ENCODE data around the gene RBFOX2. TPM values are rescaled to one million over a fixed set of nuclear protein-coding genes. Genes with fewer than 3 reads are reported as not detected.
A peak's percentile ranks its signal among the peaks of the same experiment; 100 is the strongest.
"Not testable (repeated sequence)": the region's sequence is repeated elsewhere in the genome, so short reads cannot be mapped to it uniquely, and the experiment has no call there.

RBFOX2 gene
- total RNA-seq, 1 donor from 2014 or later: 454 TPM

DNA sequence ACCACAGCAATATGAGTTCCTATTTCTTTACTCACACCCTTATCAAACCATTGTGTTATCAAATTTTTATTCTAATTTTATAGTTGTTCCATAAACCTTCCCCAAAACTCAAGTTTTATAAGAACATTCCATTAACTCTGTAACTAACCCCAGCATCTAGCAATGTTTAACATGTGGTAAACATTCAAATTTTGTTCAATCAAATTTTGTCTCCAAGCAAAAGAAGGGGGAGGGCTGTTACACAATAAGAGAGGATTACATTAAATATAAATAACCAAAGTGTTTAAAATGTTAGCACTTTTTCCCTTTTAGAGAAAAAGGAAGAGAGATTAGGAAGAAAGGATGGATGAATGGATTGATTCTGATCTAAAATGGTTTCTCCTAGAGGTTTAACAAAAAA is 20.5 kb downstream of the RBFOX2 start:
- no peak for DNase-seq

DNA sequence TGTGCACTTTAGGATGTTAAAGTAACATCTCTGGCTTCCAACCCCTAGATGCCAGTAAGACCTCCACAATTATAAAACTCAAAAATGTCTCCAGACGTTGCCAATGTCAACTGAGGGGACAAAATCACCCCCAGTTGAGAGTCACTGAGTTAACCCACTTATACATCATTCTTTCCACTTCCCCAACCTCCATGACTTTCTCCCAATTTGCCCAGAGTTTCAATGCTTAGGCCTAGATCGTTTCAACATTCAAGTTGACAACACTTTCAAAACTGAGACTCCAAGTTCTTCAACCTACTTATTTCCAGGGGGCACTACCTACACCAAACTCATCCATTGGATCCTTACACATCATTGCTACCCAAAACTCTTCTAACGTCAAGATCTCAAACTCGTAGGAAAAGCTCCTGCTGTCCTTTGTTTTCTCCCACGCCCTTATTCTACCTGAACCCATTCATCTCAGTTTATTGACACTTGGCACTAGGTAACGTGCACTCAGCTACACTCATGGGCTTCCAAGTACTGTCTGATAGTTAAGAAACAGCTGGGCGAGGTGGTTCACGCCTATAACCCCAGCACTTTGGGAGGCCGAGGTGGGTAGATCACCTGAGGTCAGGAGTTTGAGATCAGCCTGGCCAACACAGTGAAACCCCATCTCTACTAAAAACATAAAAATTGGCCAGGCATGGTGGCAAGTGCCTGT is 24.5 kb downstream of the RBFOX2 start:
- no peak for DNase-seq

DNA sequence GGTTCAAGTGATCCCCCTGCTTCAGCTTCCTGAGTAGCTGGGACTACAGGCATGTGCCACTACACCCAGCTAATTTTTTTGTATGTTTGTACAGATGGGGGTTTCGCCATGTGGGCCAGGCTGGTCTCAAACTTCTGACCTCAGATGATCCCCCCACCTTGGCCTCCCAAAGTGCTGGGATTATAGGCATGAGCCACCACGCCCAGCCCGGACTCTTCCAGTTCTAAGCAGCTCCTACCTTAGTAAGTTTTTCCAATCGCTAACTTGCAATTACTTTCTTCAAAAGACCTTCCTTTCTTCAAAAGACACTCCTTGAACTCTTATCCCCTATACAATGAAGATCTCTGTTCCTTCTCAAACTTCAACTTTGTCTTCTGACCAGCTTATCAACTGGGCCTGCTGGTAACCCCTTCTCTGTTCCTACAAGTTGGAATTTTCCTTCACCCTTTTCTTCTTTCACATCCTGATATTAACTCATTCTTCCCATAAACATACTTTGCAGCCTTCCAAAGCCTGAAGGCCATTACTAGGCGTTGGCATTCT is 25.8 kb downstream of the RBFOX2 start:
- no peak for DNase-seq

DNA sequence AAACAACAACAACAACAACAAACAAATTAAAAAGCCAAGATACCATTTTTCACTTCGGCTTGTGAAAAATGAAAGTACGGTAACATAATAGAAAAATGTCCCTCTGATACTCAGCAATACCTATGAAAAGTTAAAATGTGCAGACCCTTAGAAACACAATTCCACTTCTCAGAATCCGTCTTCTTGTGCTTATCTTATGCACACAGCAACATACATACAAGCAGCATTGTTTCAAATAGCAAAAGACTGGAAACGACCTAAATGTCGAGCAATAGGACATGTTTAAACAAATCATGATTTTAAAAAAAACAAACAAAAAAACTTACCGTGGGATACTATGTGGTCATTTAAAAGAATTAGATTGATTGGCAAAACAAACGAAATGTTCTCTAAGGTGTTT is 26.5 kb downstream of the RBFOX2 start:
- DNase-seq: no peak

DNA sequence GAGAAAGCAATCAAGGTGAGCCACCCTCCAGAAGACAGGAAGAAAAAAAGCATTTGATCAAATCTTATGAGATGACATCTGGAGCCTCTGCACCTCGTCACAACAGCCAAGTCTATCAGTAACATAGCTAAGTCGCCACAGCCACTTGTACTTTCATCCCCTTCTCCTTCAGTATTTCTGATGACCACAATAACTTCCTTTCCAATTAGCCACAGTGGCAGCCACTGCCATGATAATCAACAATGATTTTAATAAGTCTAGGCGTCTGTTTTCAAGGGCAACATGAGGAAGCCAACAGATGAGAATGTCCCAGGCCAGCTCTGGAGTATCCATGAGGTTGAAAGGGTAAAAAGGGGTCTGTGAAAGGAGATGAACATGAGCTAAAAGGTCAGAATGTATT is 29.9 kb downstream of the RBFOX2 start:
- no peak for DNase-seq

DNA sequence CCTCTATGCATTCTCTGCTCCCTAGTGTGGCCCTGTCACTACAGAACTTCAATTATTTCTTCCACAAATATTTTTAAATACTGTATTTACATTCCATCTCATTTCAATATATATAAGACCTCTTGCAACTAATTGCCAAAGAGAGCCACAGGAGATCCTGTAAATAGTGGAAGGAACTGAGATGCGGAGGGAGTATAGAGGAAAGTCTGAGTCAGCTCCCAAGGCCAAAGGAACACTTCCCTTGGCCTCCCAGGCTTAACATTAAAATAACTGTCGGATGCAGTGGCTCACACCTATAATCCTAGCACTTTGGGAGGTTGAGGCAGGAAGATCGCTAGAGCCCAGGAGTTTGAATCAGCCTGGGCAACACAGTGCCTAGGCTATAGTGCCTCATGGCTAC is 31.2 kb downstream of the RBFOX2 start:
- no peak for DNase-seq

DNA sequence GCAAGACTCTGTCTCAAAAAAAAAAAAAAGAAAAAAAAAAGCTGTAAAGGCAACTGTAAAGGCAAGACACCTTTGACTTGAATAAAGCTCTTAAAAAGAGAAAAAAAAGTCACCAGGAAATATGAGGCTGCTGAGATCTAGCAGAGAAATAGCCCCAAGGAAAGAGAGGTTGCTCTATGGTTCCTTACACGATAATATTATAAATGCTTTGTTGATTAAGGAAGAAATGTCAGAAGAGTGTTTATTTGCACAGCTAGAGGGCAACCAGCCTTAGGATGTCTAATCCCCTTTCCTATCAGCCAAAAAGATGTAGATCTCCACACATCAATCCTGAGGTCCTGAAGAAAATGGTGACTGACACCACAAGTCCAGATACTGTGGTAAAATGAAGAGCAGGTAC is 32.0 kb downstream of the RBFOX2 start:
- no peak for DNase-seq

DNA sequence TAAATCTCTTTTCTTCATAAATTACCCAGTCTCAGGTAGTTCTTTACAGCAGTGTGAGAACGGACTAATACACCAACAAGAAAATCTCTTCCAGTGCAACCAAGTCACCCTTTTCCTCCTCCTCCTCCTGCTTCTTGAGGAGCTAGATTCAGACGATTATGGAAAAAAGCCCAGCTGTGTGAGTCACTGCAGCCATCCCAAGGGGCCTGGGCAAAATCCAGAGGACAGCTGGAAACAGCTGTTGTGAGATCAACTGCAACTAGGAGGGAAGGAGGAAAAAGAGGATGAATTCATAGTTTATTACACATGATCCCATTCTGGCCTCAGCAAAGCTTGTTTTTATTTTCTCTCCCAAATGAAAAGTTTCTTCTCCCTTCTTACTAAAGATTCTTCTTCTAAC is 32.9 kb downstream of the RBFOX2 start:
- DNase-seq: peak; percentile 11

DNA sequence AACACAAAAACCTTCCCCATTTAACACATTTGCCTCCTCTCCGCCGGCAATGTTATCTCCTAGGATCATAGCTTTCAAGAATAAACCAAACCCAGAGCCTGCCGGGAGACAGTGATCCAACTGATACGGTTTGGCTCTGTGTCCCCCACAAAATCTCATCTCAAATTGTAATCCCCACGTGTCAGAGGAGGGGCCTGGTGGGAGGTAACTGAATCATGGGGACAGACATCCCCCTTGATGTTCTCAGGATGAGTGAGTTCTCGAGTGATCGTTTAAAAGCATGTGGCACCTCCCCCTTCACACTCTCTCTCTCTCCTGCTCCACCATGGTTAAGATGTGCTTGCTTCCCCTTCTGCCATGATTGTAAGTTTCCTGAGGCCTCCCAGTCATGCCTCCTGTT is 33.3 kb downstream of the RBFOX2 start:
- DNase-seq: no peak

DNA sequence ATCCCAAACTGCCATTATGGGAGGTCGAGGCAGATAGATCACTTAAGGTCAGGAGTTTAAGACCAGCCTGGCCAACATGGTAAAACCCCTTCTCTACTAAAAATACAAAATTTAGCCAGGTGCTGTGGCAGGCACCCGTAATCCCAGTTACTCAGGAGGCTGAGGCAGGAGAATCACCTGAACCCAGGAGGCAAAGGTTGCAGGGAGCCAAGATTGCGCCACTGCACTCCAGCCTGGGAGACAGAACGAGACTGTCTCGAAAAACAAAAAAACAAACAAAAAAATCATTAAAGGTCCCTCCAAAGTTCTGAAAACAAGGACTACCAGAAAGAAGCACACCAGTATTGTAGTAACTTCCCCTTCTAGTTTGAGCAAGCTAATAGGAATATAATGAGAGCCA is 34.9 kb downstream of the RBFOX2 start:
- not testable (repeated sequence) for DNase-seq

DNA sequence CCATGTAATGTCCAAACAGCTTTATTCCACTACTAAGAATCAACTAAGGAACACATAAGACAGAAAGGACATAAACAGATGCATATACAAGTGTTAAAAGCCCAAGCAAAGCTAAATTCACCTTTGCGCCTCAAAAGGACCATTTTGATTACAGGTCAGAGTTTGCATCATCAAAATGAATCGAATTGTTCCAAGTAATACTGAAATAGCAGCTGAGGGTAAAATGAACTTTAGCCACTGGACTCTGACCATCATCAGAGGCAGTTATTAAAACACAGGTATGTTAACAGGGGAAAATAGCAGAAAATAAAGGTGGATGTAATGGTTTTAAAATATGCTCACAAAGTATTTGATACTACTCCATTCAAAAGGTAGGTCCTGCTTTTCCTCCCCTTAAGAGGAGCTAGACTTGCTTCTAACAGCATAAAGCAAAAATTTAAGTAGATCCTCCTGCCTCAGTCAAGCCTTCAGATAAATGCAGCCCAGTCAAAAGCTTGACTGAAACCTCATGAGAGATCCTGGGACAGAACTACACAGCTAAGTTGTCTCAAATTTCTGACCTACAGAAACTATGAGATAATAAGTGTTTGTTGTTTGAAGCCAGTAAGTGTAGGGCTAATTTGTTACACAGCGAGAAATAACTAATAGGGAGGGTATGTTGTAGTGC is 35.4 kb downstream of the RBFOX2 start:
- DNase-seq: no peak

DNA sequence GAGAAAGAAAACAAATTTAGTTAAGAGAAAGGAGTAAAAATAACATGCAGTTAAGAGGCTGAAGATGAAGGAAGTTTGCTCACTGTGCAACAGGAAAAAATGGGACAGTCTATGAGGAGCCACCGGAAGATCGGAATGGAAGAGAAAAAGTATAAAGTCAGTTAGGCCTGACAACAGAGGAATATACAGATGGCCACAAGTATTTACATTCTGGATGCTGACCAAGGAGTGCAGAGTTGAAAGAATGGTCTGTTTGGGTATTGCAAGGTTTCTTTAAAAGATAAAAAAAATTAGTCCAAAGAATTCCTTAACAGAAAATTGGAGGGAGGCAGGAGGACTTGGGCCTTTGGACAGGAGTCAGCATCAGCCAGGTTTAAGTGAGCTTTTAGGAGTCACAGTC is 37.5 kb downstream of the RBFOX2 start:
- no peak for DNase-seq

DNA sequence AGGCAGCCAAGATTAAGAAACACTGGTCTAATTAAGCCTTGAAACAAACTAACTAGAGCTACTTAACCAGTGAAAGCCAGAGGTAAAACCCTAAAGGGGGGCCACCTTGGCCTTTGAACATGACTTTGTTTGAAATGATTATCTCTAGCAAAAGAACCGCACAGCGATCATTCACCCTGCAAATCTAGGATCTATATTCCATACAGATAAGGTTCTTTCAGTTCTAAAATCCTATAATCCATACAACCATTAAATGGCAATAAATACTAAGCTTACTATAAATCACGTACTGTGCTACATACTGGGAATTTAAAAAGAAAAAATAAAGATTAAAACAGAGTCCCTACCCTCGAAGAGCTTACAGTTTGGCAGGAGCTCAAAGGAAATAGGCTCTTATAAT is 40.6 kb downstream of the RBFOX2 start:
- DNase-seq: no peak

DNA sequence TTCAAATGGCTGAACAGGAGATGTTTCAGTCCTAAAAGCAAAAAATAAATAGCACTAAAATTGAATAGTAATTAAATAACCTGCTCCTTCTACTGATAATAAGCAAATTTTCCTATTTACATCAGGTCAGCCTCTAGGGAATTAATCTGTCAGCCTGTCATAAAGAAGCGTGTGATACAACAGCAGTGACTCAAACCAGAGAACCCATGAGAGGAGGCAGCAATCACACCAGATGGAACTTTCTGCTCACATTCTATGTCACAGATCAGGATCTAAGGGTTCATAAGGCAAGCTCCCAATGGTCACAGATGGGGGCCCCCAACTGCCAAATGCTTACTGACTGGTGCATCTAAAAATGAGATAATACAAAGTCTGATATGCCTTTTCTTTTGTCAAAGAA is 41.1 kb downstream of the RBFOX2 start:
- DNase-seq: no peak

DNA sequence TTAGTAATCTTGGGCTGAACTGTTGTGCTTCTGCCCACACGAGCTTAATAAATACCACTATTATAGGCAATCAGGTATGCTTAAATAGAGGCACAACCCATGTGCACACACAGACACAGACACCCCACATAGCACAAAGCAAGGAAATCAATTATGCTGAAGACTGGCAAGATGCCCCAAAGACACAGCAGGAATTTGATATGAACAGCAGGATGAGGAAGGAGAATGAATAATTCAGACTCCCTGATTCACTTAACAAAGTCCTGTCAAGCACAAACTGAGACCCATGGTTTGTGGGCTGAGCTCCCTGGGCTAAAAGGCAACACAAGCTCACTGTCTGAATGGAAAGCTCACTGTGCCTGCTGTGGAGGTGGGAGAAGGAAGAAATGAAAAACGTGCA is 42.5 kb downstream of the RBFOX2 start:
- DNase-seq: no peak

DNA sequence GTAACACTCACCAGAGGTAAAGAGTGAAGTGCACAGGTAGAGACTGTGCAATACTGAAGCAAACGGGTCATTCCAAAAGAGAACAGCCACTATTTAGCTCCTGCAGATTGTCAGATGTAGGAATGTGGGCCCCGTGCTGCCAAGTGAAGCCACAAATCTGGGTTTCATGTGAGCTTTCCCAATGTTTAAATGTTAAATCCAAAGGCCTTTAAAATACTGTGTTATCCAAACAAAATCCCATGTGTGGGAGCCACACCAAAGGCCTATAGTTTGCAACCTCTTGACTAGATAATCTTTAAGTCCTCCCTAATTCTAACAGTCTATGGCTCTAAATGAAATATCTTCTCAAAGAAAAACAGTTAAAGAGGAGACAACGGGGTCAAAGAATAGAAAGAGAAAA is 43.3 kb downstream of the RBFOX2 start:
- no peak for DNase-seq

DNA sequence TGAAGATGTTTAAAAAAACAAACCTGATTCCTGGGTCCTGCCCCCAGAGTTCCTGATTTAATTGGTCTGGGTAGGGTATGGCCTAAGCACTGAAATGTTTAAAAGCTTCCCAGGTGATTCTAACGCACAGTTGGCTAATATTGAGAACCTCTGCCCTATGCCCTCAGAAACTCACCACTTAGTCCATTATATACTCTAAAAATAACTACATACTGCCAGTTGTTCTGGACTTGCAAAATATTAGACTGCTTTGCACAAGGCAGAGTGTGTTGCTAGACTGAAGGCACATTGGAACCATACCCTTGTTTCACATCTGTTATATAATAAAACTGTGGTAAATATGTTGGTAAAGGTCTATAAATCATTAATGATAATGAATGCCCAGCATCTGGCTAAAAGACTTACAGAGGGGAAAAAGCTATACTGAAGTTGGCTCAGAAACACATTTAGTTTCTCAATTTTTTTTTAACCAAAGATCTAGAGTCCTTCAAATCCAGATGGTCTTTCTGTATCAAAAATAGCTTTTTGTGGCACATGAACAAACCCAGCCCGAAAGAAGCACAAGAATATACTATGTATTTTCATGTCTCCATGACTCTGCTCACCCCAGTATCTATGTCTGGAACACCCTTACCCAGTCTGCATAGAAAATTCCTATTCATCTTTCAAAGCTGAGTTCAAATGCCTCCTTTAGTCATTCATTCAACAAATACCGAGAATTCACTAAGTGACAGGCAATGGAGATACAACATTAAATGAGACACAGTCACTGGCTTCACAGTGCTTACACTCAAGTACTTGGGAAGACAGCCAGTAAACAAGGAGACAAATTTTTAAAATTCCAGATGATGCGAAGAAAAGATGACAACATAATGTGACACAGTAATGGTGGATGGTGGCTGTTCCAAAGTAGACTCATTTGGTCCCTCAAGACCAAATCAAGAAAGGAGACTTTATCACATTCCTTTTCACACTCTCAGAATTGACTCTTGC is 44.1 kb downstream of the RBFOX2 start:
- DNase-seq: no peak

DNA sequence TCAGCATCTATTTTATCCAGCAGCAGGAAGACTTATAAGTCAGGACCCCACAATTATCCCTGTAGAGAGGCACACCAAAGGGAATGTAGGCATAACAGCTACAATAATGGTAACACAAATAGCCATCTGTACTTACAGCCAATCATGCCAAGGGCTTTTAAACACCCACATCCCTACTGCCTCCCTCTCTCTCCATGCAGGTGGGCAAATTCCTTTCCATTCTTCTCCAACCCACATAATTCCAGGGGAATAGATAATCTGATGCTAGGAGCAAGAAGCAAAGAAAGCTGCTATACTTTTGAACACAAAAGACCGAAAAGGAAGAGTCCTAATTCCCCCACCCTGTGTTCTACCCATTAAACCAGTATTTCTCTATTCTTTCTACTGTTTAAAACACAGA is 46.7 kb downstream of the RBFOX2 start:
- no peak for DNase-seq

DNA sequence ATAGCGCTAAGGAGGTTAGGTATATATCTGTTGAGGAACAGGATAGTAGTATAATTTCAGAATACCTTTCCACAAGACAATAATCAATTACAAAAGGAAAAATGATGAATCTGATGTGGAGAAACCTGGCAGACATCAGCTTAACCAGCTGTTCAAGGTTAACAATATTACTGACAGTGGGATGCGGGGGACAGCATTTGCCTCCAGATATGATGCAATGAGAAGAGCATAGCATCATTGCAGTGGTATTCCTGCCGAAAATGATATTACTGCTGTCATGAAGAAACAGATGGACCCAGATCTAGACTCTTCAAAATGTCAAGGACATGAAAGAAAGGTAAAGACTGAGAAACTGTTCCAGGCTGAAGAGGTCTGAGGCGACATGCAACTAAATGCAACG is 49.7 kb downstream of the RBFOX2 start:
- DNase-seq: no peak

DNA sequence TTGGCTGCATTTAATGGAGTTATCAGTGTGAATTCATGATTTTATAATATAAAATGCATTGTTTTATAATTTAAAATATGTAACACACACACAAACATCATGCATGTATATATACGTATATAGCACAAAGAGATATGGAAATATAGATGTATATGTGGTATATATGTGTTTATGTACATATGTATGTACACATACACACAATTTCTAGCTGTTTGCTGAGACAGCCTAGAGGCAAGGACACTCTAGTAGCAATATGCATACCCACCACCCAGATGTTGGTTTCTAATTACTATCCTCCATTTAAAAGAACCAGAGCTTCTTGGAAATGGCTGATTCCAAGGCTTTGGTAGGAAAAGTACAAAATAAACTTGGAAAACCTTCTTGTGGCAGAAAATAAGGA is 50.4 kb downstream of the RBFOX2 start:
- DNase-seq: no peak

DNA sequence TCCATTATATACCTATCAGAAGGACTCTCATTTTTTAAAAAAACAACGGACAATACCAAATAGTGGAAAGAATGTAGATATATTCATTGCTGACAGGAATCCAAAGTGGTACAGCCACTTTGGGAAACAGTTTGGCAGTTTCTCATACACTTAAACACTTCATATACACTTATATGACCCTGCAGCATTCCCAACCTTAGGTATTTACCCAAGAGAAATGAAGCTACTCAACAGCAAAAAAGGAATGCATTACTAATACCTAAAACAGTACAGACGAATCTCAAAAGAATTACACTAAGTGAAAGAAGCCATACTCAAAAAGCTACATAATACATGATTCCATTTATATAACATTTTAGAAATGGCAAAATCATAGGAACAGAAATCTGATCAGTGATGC is 51.5 kb downstream of the RBFOX2 start:
- no peak for DNase-seq

DNA sequence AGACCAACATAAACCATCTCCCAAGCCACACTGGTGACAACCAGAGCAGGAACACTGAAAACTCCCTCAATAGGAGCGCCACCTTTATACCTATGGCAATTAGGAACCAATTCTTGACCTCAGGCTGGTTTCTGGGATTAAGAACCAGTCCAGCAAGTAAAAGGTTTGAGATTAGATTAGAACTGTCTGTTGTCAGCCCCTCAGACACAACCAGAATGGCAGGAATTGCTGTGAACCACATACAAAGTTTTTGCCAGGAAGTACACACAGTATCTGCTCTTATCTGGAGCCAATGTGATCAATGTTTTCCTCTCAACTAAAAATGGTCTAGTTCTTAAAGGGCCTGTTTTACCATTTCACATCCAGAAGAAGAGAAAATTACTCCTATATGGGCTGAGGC is 55.2 kb downstream of the RBFOX2 start:
- DNase-seq: no peak

DNA sequence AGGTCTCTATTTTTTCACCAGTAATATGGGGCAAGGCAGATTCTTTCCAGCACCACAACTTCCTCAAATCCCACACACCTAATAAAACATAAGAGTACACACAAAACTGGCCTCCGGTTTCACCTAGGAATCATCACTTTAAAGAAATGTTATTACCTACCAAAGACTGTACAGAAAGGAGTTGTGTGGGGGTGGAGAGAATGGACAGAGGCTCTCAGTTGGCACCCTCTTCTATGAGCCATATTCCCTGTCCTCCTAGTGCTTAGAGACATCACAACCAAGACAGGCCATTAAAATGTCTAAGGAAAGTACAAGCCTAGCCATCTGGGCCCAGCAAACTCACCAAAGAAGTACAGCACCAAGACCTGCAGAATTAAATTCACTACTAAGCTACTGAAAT is 56.1 kb downstream of the RBFOX2 start:
- DNase-seq: no peak

Measured in occipital lobe (tissue), 2 donors.